Activated CD4-positive, alpha-beta memory T cell treated with anti-CD3 and anti-CD28 coated beads for 36 hours (primary cell): Measurements from ENCODE around the gene PLEKHM3. TPM values are rescaled to one million over a fixed set of nuclear protein-coding genes. Genes with fewer than 3 reads are reported as not detected.

ENCODE experiments used
- CTCF ChIA-PET: fragments of 350-600 bp; sonication (Branson Sonifier 250); formaldehyde crosslinking; loops from one replicate; lab custom pipeline; 2021; ENCODE audit warnings: antibody characterized with exemption, inconsistent platforms; lab: Charles Lee
- POLR2A ChIA-PET: fragments of 350-600 bp; sonication (Branson Sonifier 250); formaldehyde crosslinking; loops from one replicate; lab custom pipeline; 2021; ENCODE audit warnings: antibody characterized with exemption; lab: Charles Lee
- DNase-seq: peaks from one replicate; pipeline ENCODE4 v3.0.0-alpha.2; 2020
- H3K27ac Mint-ChIP-seq: one replicate; pipeline ENCODE4 v1.8.0; 2021; ENCODE audit warnings: mixed read lengths
- H3K27me3 Mint-ChIP-seq: one replicate; pipeline ENCODE4 v1.8.0; 2021; ENCODE audit warnings: mixed read lengths
- H3K36me3 Mint-ChIP-seq: one replicate; pipeline ENCODE4 v1.8.0; 2021; ENCODE audit warnings: mixed read lengths
- H3K4me1 Mint-ChIP-seq: one replicate; pipeline ENCODE4 v1.8.0; 2021; ENCODE audit warnings: low read depth, mixed read lengths
- H3K4me3 Mint-ChIP-seq: one replicate; pipeline ENCODE4 v1.8.0; 2021; ENCODE audit warnings: mild to moderate bottlenecking, mixed read lengths
- H3K9me3 Mint-ChIP-seq: one replicate; pipeline ENCODE4 v1.8.0; 2021; ENCODE audit warnings: mixed read lengths
- intact Hi-C: fragments of 100-400 bp; cut with micrococcal nuclease; formaldehyde crosslinking; loops from one replicate; pipeline ENCODE4 v1.15.1; 2023
- total RNA-seq, 2 experiments: library from RNA; stranded (reverse); gene quantifications; one replicate each; pipeline ENCODE4 v1.2.3, GENCODE V29; 2021

The PLEKHM3 gene
- total RNA-seq, 2 experiments from 2014 or later: 4.5 to 5.5 TPM

GRCh38 chr2:207854484-207855440 is 170.6 kb downstream of the PLEKHM3 start:
- no peaks in the 10 kb centered on the region for H3K9me3 Mint-ChIP-seq
- CTCF ChIA-PET: no interaction called here
- no peak overlapping the region for H3K27ac Mint-ChIP-seq
- intact Hi-C loops: no loop called here
- no peaks in the 10 kb centered on the region for H3K4me1 Mint-ChIP-seq
- H3K36me3 Mint-ChIP-seq: no peaks in the 10 kb centered on the region
- no peaks in the 10 kb centered on the region for H3K27me3 Mint-ChIP-seq
- no peak for DNase-seq
- POLR2A ChIA-PET: no interaction called here
- H3K4me3 Mint-ChIP-seq: no peak overlapping the region

- no peak overlapping the region for H3K4me3 Mint-ChIP-seq
- ChIA-PET CTCF (no interaction called here), POLR2A (interaction anchor here (0.6 kb wide), 1 partner anchor 790 kb away, joined by 3 read pairs; no protein-coding TSS in a partner anchor)
- H3K27me3 Mint-ChIP-seq: no peaks in the 10 kb centered on the region
- no peaks in the 10 kb centered on the region for H3K36me3 Mint-ChIP-seq
- intact Hi-C loops: no loop called here
- no peaks in the 10 kb centered on the region for H3K9me3 Mint-ChIP-seq
- no peak for DNase-seq
- H3K27ac Mint-ChIP-seq: no peak overlapping the region
- no peaks in the 10 kb centered on the region for H3K4me1 Mint-ChIP-seq
Observed at GRCh38 chr2:207852791-207853190, 172.5 kb downstream of the PLEKHM3 start.

GRCh38 chr2:207849443-207849842 is 175.9 kb downstream of the PLEKHM3 start:
- no peak overlapping the region for H3K27ac Mint-ChIP-seq
- intact Hi-C loops: no loop called here
- no peaks in the 10 kb centered on the region for H3K27me3 Mint-ChIP-seq
- CTCF ChIA-PET: no interaction called here
- H3K36me3 Mint-ChIP-seq: no peaks in the 10 kb centered on the region
- POLR2A ChIA-PET: no interaction called here
- DNase-seq: no peak
- no peaks in the 10 kb centered on the region for H3K4me1 Mint-ChIP-seq
- no peak overlapping the region for H3K4me3 Mint-ChIP-seq
- no peaks in the 10 kb centered on the region for H3K9me3 Mint-ChIP-seq

- Mint-ChIP-seq H3K9me3 (no peaks in the 10 kb centered on the region), H3K4me1 (no peaks in the 10 kb centered on the region), H3K36me3 (no peaks in the 10 kb centered on the region), H3K27ac (no peak overlapping the region), H3K4me3 (no peak overlapping the region), H3K27me3 (no peaks in the 10 kb centered on the region)
- intact Hi-C loops: no loop called here
- CTCF ChIA-PET: no interaction called here
- DNase-seq: no peak
- POLR2A ChIA-PET: no interaction called here
Observed at GRCh38 chr2:207848545-207848928, 176.8 kb downstream of the PLEKHM3 start.

GRCh38 chr2:207847807-207848544 is 177.4 kb downstream of the PLEKHM3 start:
- ChIA-PET CTCF (no interaction called here), POLR2A (no interaction called here)
- Mint-ChIP-seq H3K4me1 (no peaks in the 10 kb centered on the region), H3K9me3 (no peaks in the 10 kb centered on the region), H3K27ac (no peak overlapping the region), H3K27me3 (no peaks in the 10 kb centered on the region), H3K36me3 (no peaks in the 10 kb centered on the region), H3K4me3 (no peak overlapping the region)
- no peak for DNase-seq
- intact Hi-C loops: no loop called here

- DNase-seq: no peak
- intact Hi-C loops: no loop called here
- H3K36me3 Mint-ChIP-seq: no peaks in the 10 kb centered on the region
- H3K4me1 Mint-ChIP-seq: no peaks in the 10 kb centered on the region
- H3K9me3 Mint-ChIP-seq: no peaks in the 10 kb centered on the region
- POLR2A ChIA-PET: no interaction called here
- H3K27me3 Mint-ChIP-seq: no peaks in the 10 kb centered on the region
- CTCF ChIA-PET: no interaction called here
- no peak overlapping the region for H3K4me3 Mint-ChIP-seq
- no peak overlapping the region for H3K27ac Mint-ChIP-seq
Observed at GRCh38 chr2:207847098-207847806, 178.1 kb downstream of the PLEKHM3 start.

GRCh38 chr2:207845202-207845864 is 180.0 kb downstream of the PLEKHM3 start:
- H3K27me3 Mint-ChIP-seq: no peaks in the 10 kb centered on the region
- no peaks in the 10 kb centered on the region for H3K4me1 Mint-ChIP-seq
- no peak overlapping the region for H3K27ac Mint-ChIP-seq
- no peak for DNase-seq
- intact Hi-C loops: no loop called here
- ChIA-PET POLR2A (no interaction called here), CTCF (no interaction called here)
- H3K36me3 Mint-ChIP-seq: no peaks in the 10 kb centered on the region
- H3K9me3 Mint-ChIP-seq: no peaks in the 10 kb centered on the region
- no peak overlapping the region for H3K4me3 Mint-ChIP-seq

- no peak overlapping the region for H3K27ac Mint-ChIP-seq
- POLR2A ChIA-PET: no interaction called here
- CTCF ChIA-PET: no interaction called here
Observed at GRCh38 chr2:207844648-207845047, 180.7 kb downstream of the PLEKHM3 start.

GRCh38 chr2:207840101-207840500 is 185.2 kb downstream of the PLEKHM3 start:
- Mint-ChIP-seq H3K4me1 (no peaks in the 10 kb centered on the region), H3K27ac (no peak overlapping the region), H3K9me3 (no peaks in the 10 kb centered on the region), H3K36me3 (no peaks in the 10 kb centered on the region), H3K27me3 (no peaks in the 10 kb centered on the region), H3K4me3 (no peak overlapping the region)
- ChIA-PET POLR2A (no interaction called here), CTCF (no interaction called here)
- intact Hi-C loops: no loop called here
- no peak for DNase-seq

More at GRCh38 chr2:207844648-207845047, 180.7 kb downstream of the PLEKHM3 start:
- Mint-ChIP-seq H3K9me3 (no peaks in the 10 kb centered on the region), H3K36me3 (no peaks in the 10 kb centered on the region), H3K27me3 (no peaks in the 10 kb centered on the region), H3K4me3 (no peak overlapping the region), H3K4me1 (no peaks in the 10 kb centered on the region)
- no peak for DNase-seq
- intact Hi-C loops: no loop called here

GRCh38 chr2:207839575-207839974 is 185.8 kb downstream of the PLEKHM3 start:
- intact Hi-C loops: no loop called here
- Mint-ChIP-seq H3K4me1 (no peaks in the 10 kb centered on the region), H3K27me3 (no peaks in the 10 kb centered on the region), H3K4me3 (no peak overlapping the region), H3K9me3 (no peaks in the 10 kb centered on the region), H3K27ac (no peak overlapping the region), H3K36me3 (no peaks in the 10 kb centered on the region)
- no peak for DNase-seq
- ChIA-PET POLR2A (no interaction called here), CTCF (no interaction called here)

- DNase-seq: no peak
- H3K4me3 Mint-ChIP-seq: no peak overlapping the region
- intact Hi-C loops: no loop called here
- no peaks in the 10 kb centered on the region for H3K36me3 Mint-ChIP-seq
- H3K4me1 Mint-ChIP-seq: no peaks in the 10 kb centered on the region
- ChIA-PET CTCF (no interaction called here), POLR2A (no interaction called here)
- H3K9me3 Mint-ChIP-seq: no peaks in the 10 kb centered on the region
- no peaks in the 10 kb centered on the region for H3K27me3 Mint-ChIP-seq
- no peak overlapping the region for H3K27ac Mint-ChIP-seq
Observed at GRCh38 chr2:207839028-207839427, 186.3 kb downstream of the PLEKHM3 start.
